Heart left ventricle (tissue), 13 donors: ENCODE data around the gene DLGAP1.

Experiments
- CTCF ChIP-seq, 12 donors: fragments of 200-600 bp; sonication (generic) in 4 of 12; IDR thresholded peaks; one replicate each; pipeline versions ENCODE4 v1.5.0 to v1.8.0; 2018 to 2022; ENCODE audit warnings: antibody characterized with exemption in 12 of 12, mild to moderate bottlenecking in 5 of 12
- POLR2A ChIP-seq, 2 donors: fragments of 450-650 bp; IDR thresholded peaks; one replicate each; pipeline ENCODE4 v1.6.1; 2017; ENCODE audit warnings: antibody characterized with exemption in 2 of 2, mild to moderate bottlenecking in 2 of 2, moderate library complexity in 2 of 2
- donor health status: ischemic (EF 13 %, LVEDD 7.1; RV severe dilation, severe dysfunction).
- donor health status: DM: no; HTN: yes; CAD: no.
- donor health status: DM: no; HTN: no; CAD: no.
- donor health status: ischemic (EF 25% LVEDD 6.9; RV normal size, moderate dysfunction).
- donor health status: ischemic (EF 25% LVEDD 5.7; RV mildly dilated, moderate dysfunction).
- donor health status: ischemic (EF 35%, LVEDD 5.7; RV mildly dilated, moderate dysfunction).
- donor health status: nonischemic (EF 11% LVEDD 7.7; RV severe dilation, severe dysfunction).
- donor health status: DM: yes; HTN: yes; CAD: no.
- donor health status: PGD.
- donor health status: ischemic (EF 29% LVEDD 5.4; RV normal size, mild dysfunction).
- donor health status: nonischemic (EF 23%, LVEDD 6.1; RV moderate dilation, normal function).

GRCh38 chr18:3851159-3851558 is 603.9 kb downstream of the DLGAP1 start:
- TF ChIP-seq CTCF (IDR thresholded peaks at IDR 0.05): no peak
- no peak for TF ChIP-seq POLR2A (IDR thresholded peaks at IDR 0.05)
